Measurements from ENCODE around the gene SOHLH1.

Gene SOHLH1
- long read RNA-seq, result 0 reads

GRCh38 chr9:135699440-135699839 is at the start of gene SOHLH1:
SOHLH1 (minus strand) TSS chr9:135699481; CDS start chr9:135699467, 14 bp downstream.
- H3K27ac ChIP-seq (replicated peaks), result no peak within 1 kb of the TSS
- H3K27me3 ChIP-seq (ENCODE audit: insufficient read depth, poor library complexity, severe bottlenecking), result peaks cover 8% of the 10 kb centered on the region
- DNase-seq (ENCODE audit: low read depth in 1 of 2, low spot score in 1 of 2), result no peak
- TF ChIP-seq CTCF (IDR thresholded peaks at IDR 0.05; ENCODE audit: insufficient read depth, low read length), result no peak
- TF ChIP-seq SPI1 (IDR thresholded peaks at IDR 0.05; ENCODE audit: borderline replicate concordance, low read depth), result no peak
- TF ChIP-seq REST (IDR thresholded peaks at IDR 0.05; ENCODE audit: insufficient replicate concordance, low read depth), result no peak
- no peak for TF ChIP-seq GABPA (IDR thresholded peaks at IDR 0.05; ENCODE audit: low read depth)
- no peak for TF ChIP-seq POLR2AphosphoS5 (IDR thresholded peaks at IDR 0.05; ENCODE audit: low read depth)
- H3K4me3 ChIP-seq (replicated peaks; ENCODE audit: insufficient read depth, low read length), result no peak within 1 kb of the TSS

GRCh38 chr9:135748676-135749075 is 49.4 kb upstream of the SOHLH1 start:
- no peak for DNase-seq (ENCODE audit: low read depth in 1 of 2, low spot score in 1 of 2)
- Histone ChIP-seq H3K4me3 (replicated peaks; ENCODE audit: insufficient read depth, low read length) (no peak overlapping the region), H3K27me3 (ENCODE audit: insufficient read depth, poor library complexity, severe bottlenecking) (no peaks in the 10 kb centered on the region), H3K27ac (replicated peaks) (no peak overlapping the region)
- TF ChIP-seq CTCF (IDR thresholded peaks at IDR 0.05; ENCODE audit: insufficient read depth, low read length) (no peak), POLR2AphosphoS5 (IDR thresholded peaks at IDR 0.05; ENCODE audit: low read depth) (no peak), REST (IDR thresholded peaks at IDR 0.05; ENCODE audit: insufficient replicate concordance, low read depth) (no peak), SPI1 (IDR thresholded peaks at IDR 0.05; ENCODE audit: borderline replicate concordance, low read depth) (no peak), GABPA (IDR thresholded peaks at IDR 0.05; ENCODE audit: low read depth) (no peak)

GRCh38 chr9:135747311-135747710 is 48.0 kb upstream of the SOHLH1 start:
- Histone ChIP-seq H3K4me3 (replicated peaks; ENCODE audit: insufficient read depth, low read length) (no peak overlapping the region), H3K27me3 (ENCODE audit: insufficient read depth, poor library complexity, severe bottlenecking) (no peaks in the 10 kb centered on the region), H3K27ac (replicated peaks) (no peak overlapping the region)
- DNase-seq (ENCODE audit: low read depth in 1 of 2, low spot score in 1 of 2), result no peak
- no peak for TF ChIP-seq POLR2AphosphoS5 (IDR thresholded peaks at IDR 0.05; ENCODE audit: low read depth)
- no peak for TF ChIP-seq SPI1 (IDR thresholded peaks at IDR 0.05; ENCODE audit: borderline replicate concordance, low read depth)
- no peak for TF ChIP-seq CTCF (IDR thresholded peaks at IDR 0.05; ENCODE audit: insufficient read depth, low read length)
- no peak for TF ChIP-seq REST (IDR thresholded peaks at IDR 0.05; ENCODE audit: insufficient replicate concordance, low read depth)
- no peak for TF ChIP-seq GABPA (IDR thresholded peaks at IDR 0.05; ENCODE audit: low read depth)
